T-helper 9 cell (primary cell): Measurements from ENCODE around the gene TLR6.
"Not testable (repeated sequence)": the region's sequence is repeated elsewhere in the genome, so short reads cannot be mapped to it uniquely, and the experiment has no call there.

ENCODE experiments used
- DNase-seq: peaks from one replicate; pipeline ENCODE4 v3.0.0-alpha.2; 2020

Gene TLR6

GRCh38 chr4:38820329-38821061 is 36.1 kb downstream of the TLR6 start:
- DNase-seq, result no peak

- no peak for DNase-seq
Observed at GRCh38 chr4:38819569-38819968, 37.0 kb downstream of the TLR6 start.

- no peak for DNase-seq
Observed at GRCh38 chr4:38818441-38818976, 38.1 kb downstream of the TLR6 start.

- DNase-seq, result no peak
Observed at GRCh38 chr4:38815885-38816782, 40.5 kb downstream of the TLR6 start.

- no peak for DNase-seq
Observed at GRCh38 chr4:38814386-38814785, 42.2 kb downstream of the TLR6 start.

- DNase-seq, result no peak
Observed at GRCh38 chr4:38811297-38811696, 45.3 kb downstream of the TLR6 start.

- not testable (repeated sequence) for DNase-seq
Observed at GRCh38 chr4:38807462-38807861, 49.2 kb downstream of the TLR6 start.

- not testable (repeated sequence) for DNase-seq
Observed at GRCh38 chr4:38806251-38806650, 50.4 kb downstream of the TLR6 start.

- no peak for DNase-seq
Observed at GRCh38 chr4:38805530-38806145, 51.0 kb downstream of the TLR6 start.

GRCh38 chr4:38804654-38805295 is 51.8 kb downstream of the TLR6 start, which contains the start of gene TLR1:
Gene TLR1 (minus strand): TSS chr4:38804791. CDS start chr4:38798831, 5,960 bp downstream.
- no peak for DNase-seq

GRCh38 chr4:38803833-38804653 is 52.6 kb downstream of the TLR6 start:
- no peak for DNase-seq

GRCh38 chr4:38802561-38803355 is 53.9 kb downstream of the TLR6 start:
- DNase-seq, result no peak

- DNase-seq, result no peak
Observed at GRCh38 chr4:38800961-38801450, 55.6 kb downstream of the TLR6 start.

GRCh38 chr4:38800366-38800765 is 56.3 kb downstream of the TLR6 start:
- DNase-seq, result no peak

GRCh38 chr4:38795087-38795486 is 61.5 kb downstream of the TLR6 start:
- DNase-seq, result no peak

GRCh38 chr4:38794051-38794450 is 62.6 kb downstream of the TLR6 start:
- no peak for DNase-seq

GRCh38 chr4:38791010-38791409 is 65.6 kb downstream of the TLR6 start:
- no peak for DNase-seq

- no peak for DNase-seq
Observed at GRCh38 chr4:38788317-38788716, 68.3 kb downstream of the TLR6 start.

GRCh38 chr4:38787693-38788092 is 68.9 kb downstream of the TLR6 start:
- no peak for DNase-seq

GRCh38 chr4:38785901-38786402 is 70.7 kb downstream of the TLR6 start:
- DNase-seq, result no peak
